GM19023 (cell line): Measurements from ENCODE around the gene LHX4.

Experiments
- ATAC-seq: cut with Tn5 transposase; IDR thresholded peaks from one replicate; pipeline ENCODE4 v1.9.1; 2021; ENCODE audit warnings: mild to moderate bottlenecking, moderate library complexity; ENCODE audit not compliant: unreplicated experiment

The LHX4 gene

DNA sequence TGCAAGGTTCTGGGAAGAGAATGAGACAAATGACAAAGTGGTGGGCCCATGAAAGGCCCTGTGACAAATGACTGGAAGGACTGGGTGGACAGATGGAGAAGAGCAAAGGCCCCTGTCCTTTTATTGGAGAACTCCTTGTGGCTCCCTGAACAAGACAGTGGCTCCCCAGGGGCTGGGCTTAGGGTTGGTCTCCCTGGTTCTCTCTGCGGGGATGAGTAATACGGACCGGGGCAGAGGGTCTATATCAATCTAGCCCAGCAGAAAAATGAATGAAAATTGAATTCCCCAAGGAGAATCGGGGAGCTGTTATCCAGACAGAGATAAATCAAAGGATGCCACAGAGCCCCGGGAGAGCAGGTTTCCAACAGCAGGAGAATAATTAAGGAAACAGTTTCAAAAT, 5.2 kb upstream of the LHX4 start:
- ATAC-seq: no peak

- no peak for ATAC-seq
These were observed 4.7 kb upstream of the LHX4 start for GRCh38 chr1:180225403-180225802.

DNA sequence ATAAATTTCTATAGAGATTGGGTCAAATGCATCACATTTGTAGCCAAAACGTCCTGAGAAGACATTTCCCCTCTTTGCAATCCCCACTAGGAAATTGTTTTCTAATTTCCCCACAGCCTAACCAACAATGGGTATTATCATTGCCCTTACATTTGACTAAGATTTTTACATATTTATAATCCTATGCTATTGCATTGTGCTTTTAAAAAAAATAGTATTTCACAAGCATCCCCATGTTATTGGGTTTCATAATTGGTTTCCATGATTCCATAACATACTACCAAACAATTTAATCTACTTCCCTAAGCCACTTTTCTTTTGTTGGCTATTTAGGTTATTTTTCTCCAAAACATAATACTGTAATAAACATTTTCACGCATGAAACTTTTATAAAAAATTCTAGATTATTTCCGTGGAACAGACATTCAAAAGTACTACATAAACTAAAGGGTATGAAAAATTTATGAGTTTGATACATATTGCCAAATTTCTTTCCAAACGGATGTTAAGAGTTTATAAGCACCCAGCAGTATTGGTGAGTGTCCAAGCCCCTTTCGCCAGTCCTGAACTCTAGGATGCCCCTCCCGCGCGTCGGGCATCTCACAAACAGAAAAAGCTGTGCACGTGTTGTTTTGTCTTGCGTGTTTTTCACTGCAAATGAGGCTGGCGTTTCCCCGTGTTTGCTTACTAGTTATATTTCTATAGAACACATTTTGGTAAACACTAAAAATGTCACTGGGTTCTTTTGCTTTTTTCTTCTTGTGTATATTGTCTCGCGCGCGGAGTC, 2.0 kb upstream of the LHX4 start:
- no peak for ATAC-seq

DNA sequence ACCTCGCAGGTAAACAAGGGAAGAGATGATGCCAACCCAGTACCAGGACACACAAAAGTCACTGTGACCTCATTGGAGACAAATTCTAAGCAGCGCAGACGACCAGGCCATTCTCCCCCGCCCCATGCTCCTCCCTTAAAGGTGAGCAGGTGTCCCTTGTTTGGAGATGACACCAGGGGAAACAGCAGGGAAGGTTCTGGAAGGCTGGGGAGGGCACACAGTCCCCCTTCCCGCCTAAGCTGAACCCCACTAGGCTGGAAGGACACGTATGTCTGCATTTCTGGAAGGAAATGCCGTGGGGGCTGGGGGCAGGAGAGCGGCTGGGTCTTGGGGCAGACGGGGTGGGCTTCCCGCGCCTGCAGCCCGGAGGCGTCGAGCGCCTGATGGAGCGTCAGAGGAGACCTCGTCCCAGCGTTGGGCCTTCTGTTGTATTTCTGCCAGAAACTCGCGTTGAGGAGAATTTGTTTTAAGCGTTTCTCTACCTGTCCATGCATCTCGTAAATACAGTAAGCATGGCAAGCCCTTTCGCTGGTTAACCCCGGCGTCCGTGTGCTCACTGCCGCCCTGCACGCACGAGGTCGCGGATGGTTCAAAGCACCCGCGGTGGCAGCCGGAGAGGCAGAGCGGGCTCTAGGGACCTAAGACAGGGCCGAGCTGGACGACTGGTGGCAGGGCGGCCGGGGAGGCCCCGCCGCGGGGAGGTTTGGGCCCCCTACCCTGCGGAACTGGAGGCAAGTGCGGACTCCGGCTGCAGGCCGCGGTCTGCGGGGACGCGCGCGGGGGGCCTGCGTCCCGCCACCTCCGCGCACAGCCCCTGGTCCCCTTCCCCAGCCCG, 1.2 kb upstream of the LHX4 start:
- peak; percentile 5 for ATAC-seq

DNA sequence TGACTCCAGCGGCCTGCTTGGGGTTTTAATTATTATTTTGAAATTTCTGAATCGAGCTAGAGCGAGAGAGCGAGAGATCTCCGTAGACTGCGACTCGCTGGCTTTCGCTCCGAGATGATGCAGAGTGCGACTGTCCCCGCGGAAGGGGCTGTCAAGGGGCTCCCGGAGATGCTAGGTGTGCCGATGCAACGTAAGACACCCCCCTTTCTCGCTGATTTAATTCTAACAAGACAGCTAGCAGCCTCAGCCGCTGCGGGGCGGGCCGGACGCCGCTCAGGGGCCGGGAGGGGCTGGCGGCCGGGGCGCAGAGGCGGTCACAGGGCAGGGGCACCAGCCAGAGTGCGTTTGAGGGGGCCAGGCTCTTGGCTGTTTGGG, 339 bp downstream of the LHX4 start:
- peak; percentile 9 for ATAC-seq

DNA sequence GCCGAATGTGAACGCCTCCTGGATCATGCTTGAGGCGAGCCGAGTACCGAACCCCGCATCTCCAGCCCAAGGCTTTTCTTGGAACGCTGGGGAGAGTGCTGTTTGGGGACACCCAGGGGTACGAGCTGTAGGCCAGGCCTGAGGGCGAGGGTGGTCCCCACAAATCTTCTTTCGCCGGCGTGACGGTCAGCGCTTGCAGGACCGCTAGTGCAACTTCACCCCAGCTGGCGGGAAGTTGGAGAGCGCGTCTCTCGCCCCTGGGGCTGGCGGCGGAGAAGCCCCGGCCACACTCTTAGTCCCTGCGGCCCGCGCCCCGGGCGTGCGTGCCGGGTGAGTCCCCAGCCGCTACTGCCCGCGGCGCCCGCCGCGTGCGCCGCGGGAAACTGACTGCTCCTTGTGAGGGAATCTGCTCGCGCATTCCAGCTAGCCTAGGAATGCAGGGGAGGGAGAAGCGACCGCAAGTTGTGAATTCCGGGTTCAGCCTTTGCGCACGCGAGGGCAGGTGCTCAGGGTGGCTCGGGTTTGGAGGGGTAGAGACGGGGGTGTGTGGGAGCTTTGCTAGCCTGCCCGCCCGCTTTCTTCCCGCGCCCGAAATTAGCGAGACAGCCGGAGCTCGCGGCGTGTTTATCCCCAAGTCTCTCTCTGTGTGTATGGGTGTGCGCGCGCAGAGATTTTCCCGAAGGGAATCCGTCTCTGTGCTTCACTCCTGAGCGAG, 884 bp downstream of the LHX4 start:
- ATAC-seq: no peak

DNA sequence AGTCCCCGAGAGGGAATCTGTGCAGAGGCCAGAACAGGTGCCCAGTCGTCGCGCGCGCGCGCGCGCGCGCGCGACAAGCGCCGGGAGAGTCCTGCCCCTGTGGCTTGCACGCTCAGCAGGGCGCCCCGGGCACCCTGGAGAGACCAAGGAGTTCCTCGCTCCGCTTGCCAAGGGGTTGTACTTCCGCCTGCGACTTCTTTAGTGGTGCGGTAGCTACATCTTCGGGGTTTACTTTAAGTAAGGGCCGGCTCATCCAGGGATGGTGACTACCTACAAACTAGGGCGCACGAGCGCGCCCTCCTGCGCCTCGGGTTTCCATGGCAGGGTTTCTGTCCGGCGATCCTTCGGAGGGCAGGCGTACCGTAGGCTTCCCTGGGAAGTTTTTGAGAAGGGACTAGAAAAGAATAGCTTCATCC, 1.4 kb downstream of the LHX4 start:
- ATAC-seq: no peak

- ATAC-seq: no peak
These were observed 1.9 kb downstream of the LHX4 start for GRCh38 chr1:180231936-180232335.

GRCh38 chr1:180232521-180233043, 2.5 kb downstream of the LHX4 start:
- ATAC-seq: no peak

- ATAC-seq: no peak
These were observed 3.3 kb downstream of the LHX4 start for GRCh38 chr1:180233191-180234011.

GRCh38 chr1:180234369-180235076, 4.5 kb downstream of the LHX4 start:
- no peak for ATAC-seq

DNA sequence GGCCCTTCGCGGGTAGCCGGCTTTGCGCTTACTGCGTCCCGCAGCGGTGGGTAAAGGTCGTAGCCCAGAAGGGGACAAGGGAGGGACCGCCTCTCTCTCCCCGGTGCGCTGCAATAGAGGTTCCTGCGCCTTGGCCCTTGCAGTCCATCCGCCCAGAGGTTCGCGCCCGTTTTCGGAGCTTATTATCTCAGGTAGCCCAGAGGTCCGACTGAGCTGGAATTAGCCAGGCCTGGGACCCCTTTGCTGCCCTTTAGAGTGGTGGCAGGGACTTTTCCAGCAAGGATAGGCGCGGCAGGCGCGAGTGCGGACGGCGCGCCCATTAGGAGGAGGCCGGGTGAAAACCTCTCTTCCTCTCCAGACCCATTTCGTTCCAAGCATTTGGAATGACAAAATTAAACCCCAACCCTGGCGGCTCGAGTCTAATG, 5.0 kb downstream of the LHX4 start:
- no peak for ATAC-seq

DNA sequence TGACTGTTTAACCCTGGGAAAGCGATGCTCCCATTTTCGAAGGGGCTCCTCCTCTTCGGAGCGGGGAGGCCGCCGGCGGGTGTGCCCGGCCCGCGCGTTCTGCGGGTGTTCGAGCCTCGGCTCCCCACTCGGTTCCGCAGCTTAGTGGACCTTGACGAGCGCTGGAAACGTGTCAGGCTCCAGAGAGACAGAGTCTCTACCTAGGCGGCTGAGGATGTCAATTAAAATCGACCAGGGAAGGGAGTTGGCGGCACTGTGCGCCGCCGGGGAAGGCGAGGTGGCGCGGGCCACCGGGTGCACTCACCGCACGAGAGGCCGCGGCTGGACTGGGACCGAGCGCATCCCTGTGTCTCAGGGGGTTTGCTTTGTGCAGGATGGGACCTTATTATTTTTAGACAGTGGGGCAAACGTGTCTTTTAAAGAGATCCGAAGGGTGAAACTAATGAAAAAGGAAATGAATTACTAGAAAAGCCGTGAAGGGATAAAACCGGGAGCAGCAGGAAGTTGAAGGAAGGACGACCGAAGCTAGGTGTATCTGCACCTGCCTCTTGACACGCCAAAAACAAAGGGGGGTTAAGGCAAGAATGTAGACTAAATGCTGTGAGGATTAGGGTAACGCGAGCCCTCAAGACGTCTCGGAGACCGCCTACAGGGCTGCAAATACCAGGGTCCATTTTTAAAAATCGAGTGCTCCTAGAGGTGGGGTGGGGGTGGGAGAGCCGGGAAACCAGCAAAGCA, 5.6 kb downstream of the LHX4 start:
- no peak for ATAC-seq

DNA sequence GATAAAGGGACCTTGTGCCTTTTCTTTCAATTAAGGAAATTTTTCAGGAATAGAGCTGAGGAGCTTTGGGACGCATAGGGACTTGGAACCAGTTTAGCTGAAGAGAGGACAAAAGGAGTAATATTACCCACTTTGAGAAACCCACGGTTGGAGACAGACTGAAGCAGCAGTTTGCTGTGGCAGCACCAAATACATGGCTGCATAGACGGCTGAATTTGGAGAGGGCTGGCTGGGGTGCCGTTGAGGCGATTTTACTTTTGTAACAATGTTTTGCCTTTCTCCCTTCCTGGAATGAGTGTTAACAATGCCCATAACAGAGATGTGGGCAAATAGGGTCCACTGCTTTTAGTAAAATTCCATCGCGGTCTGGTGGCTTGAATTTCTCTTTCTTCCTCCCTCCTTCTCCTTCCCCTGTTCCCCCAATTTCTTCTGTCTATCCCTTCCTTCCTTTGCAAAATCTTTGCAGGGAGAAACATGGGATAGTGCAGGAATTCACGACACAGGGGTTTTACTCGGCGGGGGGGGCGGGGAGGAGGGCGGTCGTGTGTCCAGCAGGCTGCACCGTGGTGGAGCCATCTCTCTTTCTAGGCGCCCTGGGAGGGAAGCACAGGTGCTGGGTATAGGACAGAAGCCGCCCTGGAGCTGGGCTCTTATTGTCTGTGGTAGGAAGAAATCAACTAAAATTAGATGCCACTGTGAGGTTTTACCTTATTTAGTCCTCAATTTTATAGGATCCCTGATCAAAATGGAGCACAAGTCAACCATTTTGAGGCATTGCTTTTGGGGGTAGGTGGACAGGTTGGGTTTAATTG, 6.8 kb downstream of the LHX4 start:
- ATAC-seq: no peak

DNA sequence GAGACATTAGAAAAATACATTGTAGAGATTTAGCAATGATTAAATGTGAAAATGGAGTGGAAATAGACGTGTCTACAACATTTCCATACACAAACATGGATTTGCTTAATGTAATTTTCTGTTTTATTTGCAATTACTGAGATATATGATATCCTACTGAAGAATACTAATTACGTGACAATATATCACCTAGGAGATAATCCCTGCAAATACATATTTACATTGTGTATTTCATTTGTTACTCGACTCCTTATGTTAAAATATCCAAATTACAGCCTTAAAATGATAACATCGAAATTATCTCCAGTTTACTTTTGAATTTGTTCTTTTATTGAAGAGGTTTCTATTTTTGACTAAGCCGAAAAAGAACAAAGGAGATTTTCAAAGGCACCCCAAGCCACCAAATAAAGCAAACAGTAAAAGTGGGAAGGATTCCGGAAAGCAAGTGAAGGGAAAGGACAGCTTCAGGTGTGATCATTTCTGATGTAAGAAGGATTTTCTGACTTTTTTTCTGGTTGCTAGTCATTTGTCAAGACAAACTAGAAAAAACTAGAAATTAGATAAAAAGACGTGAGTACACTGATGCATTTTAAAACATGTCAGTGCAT, 7.9 kb downstream of the LHX4 start:
- no peak for ATAC-seq

DNA sequence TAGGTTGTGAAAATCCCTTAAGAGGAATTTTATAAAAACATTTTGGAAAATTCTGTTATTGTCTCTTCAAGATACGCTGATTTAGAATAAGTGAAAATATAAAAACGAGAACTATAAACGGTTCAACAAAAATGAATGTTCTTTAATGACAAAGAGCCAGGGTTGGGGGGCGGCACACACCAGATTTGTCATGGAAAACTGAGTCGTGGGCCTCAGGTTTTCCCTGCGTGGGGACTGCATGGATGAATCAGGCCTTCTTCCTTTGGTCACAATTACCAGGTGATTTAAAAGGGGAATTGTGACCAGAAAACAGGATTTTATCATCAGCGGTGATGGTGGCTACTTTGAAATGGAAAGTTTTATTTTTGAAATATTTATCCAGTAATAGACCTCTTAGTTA, 8.6 kb downstream of the LHX4 start:
- no peak for ATAC-seq

DNA sequence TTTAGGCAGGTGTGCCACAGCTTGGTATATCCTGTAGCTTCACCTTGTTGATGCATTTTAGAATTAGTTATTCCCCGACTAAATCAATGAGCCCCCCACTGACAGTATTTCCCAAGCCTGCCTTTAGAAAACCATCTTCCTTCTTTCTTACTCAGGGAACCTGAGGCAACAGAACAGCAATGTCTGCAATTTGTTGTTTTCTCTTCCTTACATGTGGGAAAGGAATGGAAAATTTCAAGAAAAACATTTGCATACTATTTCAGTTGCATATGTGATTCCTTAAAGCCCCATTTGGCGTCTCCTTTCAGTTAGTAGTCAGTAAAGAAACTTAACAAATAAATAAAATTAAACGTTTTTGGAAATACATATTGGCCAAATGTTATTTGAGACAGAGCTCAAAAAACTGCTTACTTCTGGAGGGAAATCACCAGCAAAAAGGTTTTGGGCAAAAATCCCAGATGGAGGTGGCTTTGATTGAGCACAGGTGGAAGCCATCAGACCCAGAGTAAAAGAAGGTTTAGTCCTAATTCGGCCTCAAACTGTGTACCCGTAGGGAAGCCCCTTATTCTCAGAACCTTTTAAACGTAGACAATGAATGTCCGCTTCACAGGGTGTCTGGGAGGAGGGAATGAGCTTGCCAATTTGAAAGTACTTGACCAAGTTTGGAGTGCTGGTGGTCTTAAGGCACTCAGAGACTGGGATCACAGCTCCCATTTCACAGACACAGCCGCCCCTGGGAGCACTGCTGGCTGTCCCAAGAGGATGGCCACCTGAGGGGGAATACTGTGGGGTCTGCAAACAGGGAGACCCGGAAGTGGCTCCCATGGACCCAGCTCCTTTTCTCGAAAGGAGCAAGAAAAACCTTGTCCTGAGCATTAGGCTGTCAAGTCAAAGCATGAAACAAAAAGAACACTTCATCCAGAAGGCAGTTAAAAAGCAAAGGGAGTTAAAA, 9.4 kb downstream of the LHX4 start:
- no peak for ATAC-seq
